PC-9 (cell line): ENCODE measurements around the gene C1orf185. TPM values are rescaled to one million over a fixed set of nuclear protein-coding genes. Genes with fewer than 3 reads are reported as not detected.
A peak's percentile ranks its signal among the peaks of the same experiment; 100 is the strongest.

Experiments used
- BruUV-seq: library from RNA; stranded (reverse); fragments of 400-500 nt; replicated peaks from 2 replicates; lab custom pipeline; 2021; lab: Mats Ljungman, UMichigan
- CTCF ChIA-PET: fragments of 300-600 bp; sonication (Branson Sonifier 250); formaldehyde crosslinking; loops from one replicate; lab custom pipeline; 2022; ENCODE audit warnings: antibody characterized with exemption; lab: Charles Lee
- POLR2A ChIA-PET: fragments of 300-600 bp; sonication (Branson Sonifier 250); formaldehyde crosslinking; loops from one replicate; lab custom pipeline; 2022; ENCODE audit warnings: antibody characterized with exemption; ENCODE audit not compliant: unreplicated experiment; lab: Charles Lee
- DNase-seq, 2 experiments: peaks; one replicate each; pipeline versions ENCODE4 v3.0.0 to v3.0.0-alpha.2; 2015 to 2022; ENCODE audit warnings: mixed read lengths in 1 of 2
- H2AFZ ChIP-seq: fragments of 200-600 bp; sonication (generic); 2 replicates; pipeline ENCODE4 v1.8.1; 2017; ENCODE audit warnings: antibody characterized with exemption
- H3F3A ChIP-seq: fragments of 200-600 bp; sonication (generic); 2 replicates; pipeline ENCODE4 v1.8.1; 2017; ENCODE audit warnings: antibody characterized with exemption, mild to moderate bottlenecking, low read depth; ENCODE audit not compliant: insufficient read depth
- H3K27ac ChIP-seq: fragments of 200-600 bp; sonication (generic); 2 replicates; pipeline ENCODE4 v1.6.1; 2016; ENCODE audit warnings: mixed run types
- H3K27me3 ChIP-seq: fragments of 200-600 bp; sonication (generic); 2 replicates; pipeline ENCODE4 v1.6.1; 2016; ENCODE audit warnings: low read depth, mixed run types; ENCODE audit not compliant: insufficient read depth
- H3K36me3 ChIP-seq: fragments of 200-600 bp; sonication (generic); 2 replicates; pipeline ENCODE4 v1.6.1; 2016; ENCODE audit warnings: low read depth, mixed run types
- H3K4me1 ChIP-seq: fragments of 200-600 bp; sonication (generic); replicated peaks from 2 replicates; pipeline ENCODE4 v1.6.1; 2016; ENCODE audit warnings: mixed run types; ENCODE audit not compliant: insufficient read depth
- H3K4me2 ChIP-seq: fragments of 200-600 bp; sonication (generic); 2 replicates; pipeline ENCODE4 v1.6.1; 2017; ENCODE audit warnings: mixed run types
- H3K4me3 ChIP-seq: fragments of 200-600 bp; sonication (generic); 2 replicates; pipeline ENCODE4 v1.6.1; 2016; ENCODE audit warnings: mixed run types
- H3K79me2 ChIP-seq: fragments of 200-600 bp; sonication (generic); 2 replicates; pipeline ENCODE4 v1.6.1; 2017; ENCODE audit warnings: low read depth, mixed run types
- H3K9me2 ChIP-seq: fragments of 200-600 bp; sonication (generic); 2 replicates; pipeline ENCODE4 v1.8.1; 2017; ENCODE audit warnings: mild to moderate bottlenecking; ENCODE audit not compliant: insufficient read depth
- H3K9me3 ChIP-seq: fragments of 200-600 bp; sonication (generic); 2 replicates; pipeline ENCODE4 v1.8.1; 2016; ENCODE audit warnings: low read depth; ENCODE audit not compliant: insufficient read depth
- H4K20me1 ChIP-seq: fragments of 200-600 bp; sonication (generic); 2 replicates; pipeline ENCODE4 v1.8.1; 2017; ENCODE audit not compliant: insufficient read depth
- CTCF ChIP-seq: fragments of 200-600 bp; sonication (generic); conservative IDR thresholded peaks from 2 replicates; pipeline ENCODE4 v1.6.1; 2017; ENCODE audit warnings: mixed run types, antibody characterized with exemption, mild to moderate bottlenecking, moderate library complexity
- EZH2 ChIP-seq: fragments of 200-600 bp; sonication (generic); IDR thresholded peaks from 2 replicates; pipeline ENCODE4 v1.8.0; 2017; ENCODE audit warnings: antibody characterized with exemption, low read depth
- intact Hi-C: fragments of 100-400 bp; cut with micrococcal nuclease; formaldehyde crosslinking; loops from one replicate; pipeline ENCODE4 v1.10.0; 2022; ENCODE audit not compliant: unreplicated experiment
- total RNA-seq: library from RNA; stranded (reverse); gene quantifications from 2 replicates; pipeline ENCODE4 v1.2.3, GENCODE V29; 2021

The C1orf185 gene
- total RNA-seq, 1 experiment from 2014 or later = not detected

GRCh38 chr1:51073456-51073855 is 28.6 kb upstream of the C1orf185 start:
- H3K79me2 ChIP-seq = no peaks in the 10 kb centered on the region
- no peaks in the 10 kb centered on the region for H3K9me3 ChIP-seq
- DNase-seq = no peak
- CTCF ChIA-PET = no interaction called here
- no TSS peak for BruUV-seq
- POLR2A ChIA-PET = no interaction called here
- no peaks in the 10 kb centered on the region for H4K20me1 ChIP-seq
- no peak overlapping the region for H3K4me2 ChIP-seq
- H3K36me3 ChIP-seq = no peaks in the 10 kb centered on the region
- H3K4me3 ChIP-seq = no peak overlapping the region
- no peaks in the 10 kb centered on the region for H3K9me2 ChIP-seq
- TF ChIP-seq CTCF (no peak), EZH2 (no peak)
- no peak overlapping the region for H2AFZ ChIP-seq
- H3K4me1 ChIP-seq = peaks cover 28% of the 10 kb centered on the region
- no peak overlapping the region for H3K27ac ChIP-seq
- peaks cover 24% of the 10 kb centered on the region for H3F3A ChIP-seq
- H3K27me3 ChIP-seq = no peaks in the 10 kb centered on the region
- intact Hi-C loops = loop anchor here (5.0 kb wide), 1 partner anchor 101 kb away; the partner anchor contains the start of gene CDKN2C

GRCh38 chr1:51086496-51087271 is 15.3 kb upstream of the C1orf185 start:
- DNase-seq = no peak
- intact Hi-C loops = no loop called here
- Histone ChIP-seq H3K9me3 (no peaks in the 10 kb centered on the region; the same call in 1 of the 2 replicates), H3K4me1 (no peaks in the 10 kb centered on the region), H3K9me2 (no peaks in the 10 kb centered on the region), H3K27ac (no peak overlapping the region), H2AFZ (no peak overlapping the region), H3F3A (no peaks in the 10 kb centered on the region; the same call in 1 of the 2 replicates), H3K4me3 (no peak overlapping the region), H4K20me1 (no peaks in the 10 kb centered on the region), H3K27me3 (no peaks in the 10 kb centered on the region), H3K4me2 (no peak overlapping the region), H3K79me2 (no peaks in the 10 kb centered on the region), H3K36me3 (no peaks in the 10 kb centered on the region)
- POLR2A ChIA-PET = no interaction called here
- no TSS peak for BruUV-seq
- CTCF ChIA-PET = no interaction called here
- no peak for TF ChIP-seq CTCF
- no peak for TF ChIP-seq EZH2

GRCh38 chr1:51088474-51088873 is 13.6 kb upstream of the C1orf185 start:
- Histone ChIP-seq H4K20me1 (no peaks in the 10 kb centered on the region), H3K27ac (no peak overlapping the region), H3F3A (no peaks in the 10 kb centered on the region; the same call in 1 of the 2 replicates), H2AFZ (no peak overlapping the region), H3K9me2 (no peaks in the 10 kb centered on the region), H3K9me3 (no peaks in the 10 kb centered on the region; the same call in 1 of the 2 replicates), H3K27me3 (no peaks in the 10 kb centered on the region), H3K79me2 (no peaks in the 10 kb centered on the region), H3K4me2 (no peak overlapping the region), H3K4me3 (no peak overlapping the region), H3K36me3 (no peaks in the 10 kb centered on the region), H3K4me1 (no peaks in the 10 kb centered on the region)
- ChIA-PET POLR2A (interaction anchor here (0.6 to 0.7 kb wide), 2 partner anchors 25 to 64 kb away, joined by 3 to 5 read pairs; no protein-coding TSS in a partner anchor), CTCF (interaction anchor here (0.6 to 0.9 kb wide), 3 partner anchors 126 to 314 kb away, joined by 3 to 4 read pairs (median 3); no protein-coding TSS in a partner anchor)
- TF ChIP-seq EZH2 (no peak), CTCF (peak; percentile 58)
- DNase-seq = peak in 1 of 2 experiments; percentile 36
- no TSS peak for BruUV-seq
- intact Hi-C loops = no loop called here
